ENCODE measurements around the gene PLEKHF1.
"Not testable (repeated sequence)": the region's sequence is repeated elsewhere in the genome, so short reads cannot be mapped to it uniquely, and the experiment has no call there.

PLEKHF1 gene, protein sequence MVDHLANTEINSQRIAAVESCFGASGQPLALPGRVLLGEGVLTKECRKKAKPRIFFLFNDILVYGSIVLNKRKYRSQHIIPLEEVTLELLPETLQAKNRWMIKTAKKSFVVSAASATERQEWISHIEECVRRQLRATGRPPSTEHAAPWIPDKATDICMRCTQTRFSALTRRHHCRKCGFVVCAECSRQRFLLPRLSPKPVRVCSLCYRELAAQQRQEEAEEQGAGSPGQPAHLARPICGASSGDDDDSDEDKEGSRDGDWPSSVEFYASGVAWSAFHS

DNA sequence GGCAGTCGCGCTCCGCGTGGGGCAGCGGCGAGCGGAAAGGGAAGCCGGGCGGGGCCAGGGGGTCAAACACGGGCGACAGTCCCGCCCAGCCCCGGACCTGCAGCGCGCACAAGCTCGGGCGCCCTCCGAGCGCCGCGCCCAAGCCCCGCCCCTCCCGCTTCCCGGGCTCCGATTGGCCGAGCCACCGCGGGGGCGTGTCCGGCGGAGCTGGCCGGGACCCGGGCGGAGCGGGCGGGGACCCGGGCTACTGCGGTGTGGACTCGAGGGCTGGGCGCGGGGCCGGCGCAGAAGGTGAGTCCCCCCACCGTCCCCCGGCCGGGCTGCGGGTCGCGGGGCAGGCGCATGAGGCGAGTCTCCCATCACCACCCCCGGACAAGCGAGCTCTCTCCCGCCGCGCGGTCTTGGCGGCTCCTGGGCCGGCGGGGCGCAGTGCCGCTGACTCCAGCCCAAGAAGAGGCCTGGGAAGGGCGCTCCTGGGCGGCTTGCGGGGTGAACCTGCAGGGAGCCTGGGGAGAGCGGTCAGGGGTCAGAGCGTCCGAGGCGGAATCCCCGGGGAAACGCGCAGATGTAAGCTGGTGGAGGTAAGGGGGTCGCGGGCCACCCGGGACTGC is at the start of gene PLEKHF1:
Gene PLEKHF1, plus strand, starts transcription at position 247 of the 611 bp plus-strand sequence. CDS start 8,379 bp downstream, outside the sequence.
- peak; percentile 71 for DNase-seq

DNA sequence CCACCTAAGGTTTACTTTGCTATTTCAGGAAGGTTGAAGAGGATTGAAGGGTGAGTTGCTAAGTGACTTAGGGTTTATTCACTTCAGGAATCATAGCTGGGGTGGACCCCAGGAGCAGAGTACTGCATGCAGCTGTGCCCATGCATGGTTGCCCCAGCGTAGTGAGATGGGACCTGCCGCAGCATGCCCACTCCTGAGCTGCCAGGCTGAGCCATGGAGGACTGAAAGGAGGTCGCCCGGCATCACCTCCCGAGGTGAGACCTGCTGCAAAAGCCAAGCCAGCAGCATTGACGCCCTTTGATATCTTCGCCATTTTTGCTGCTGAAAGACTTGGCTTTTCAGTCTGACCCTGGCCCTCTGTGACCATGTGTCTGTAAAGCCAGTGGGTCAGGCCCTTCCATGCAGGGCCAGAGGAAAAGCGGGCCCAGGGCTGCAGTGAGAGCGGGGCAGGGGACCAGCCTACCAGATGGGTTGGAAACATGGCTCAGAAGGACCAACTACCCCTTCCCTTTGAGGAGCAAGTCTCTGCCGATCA is 49.3 kb upstream of the PLEKHF1 start:
- no peak for DNase-seq

DNA sequence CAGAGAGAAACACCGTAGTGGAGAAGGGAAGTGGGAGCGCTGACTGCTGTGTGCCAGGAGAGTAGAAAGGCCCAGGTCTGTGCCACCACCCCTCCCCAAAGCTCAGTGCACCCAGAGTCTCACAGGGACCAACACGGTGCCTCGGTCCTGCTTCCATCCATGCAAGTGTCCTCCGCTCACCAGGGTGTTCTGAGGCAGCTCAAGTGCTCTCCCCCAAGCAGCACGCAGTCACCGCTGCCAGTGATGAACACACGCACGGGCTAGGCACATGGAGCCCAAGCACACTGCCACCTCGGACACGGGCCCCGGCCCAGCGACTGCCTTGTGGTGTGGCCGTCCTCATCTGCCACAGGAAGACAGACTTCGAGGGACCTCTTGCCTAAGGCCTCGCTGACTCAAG is 48.7 kb upstream of the PLEKHF1 start:
- DNase-seq: no peak

DNA sequence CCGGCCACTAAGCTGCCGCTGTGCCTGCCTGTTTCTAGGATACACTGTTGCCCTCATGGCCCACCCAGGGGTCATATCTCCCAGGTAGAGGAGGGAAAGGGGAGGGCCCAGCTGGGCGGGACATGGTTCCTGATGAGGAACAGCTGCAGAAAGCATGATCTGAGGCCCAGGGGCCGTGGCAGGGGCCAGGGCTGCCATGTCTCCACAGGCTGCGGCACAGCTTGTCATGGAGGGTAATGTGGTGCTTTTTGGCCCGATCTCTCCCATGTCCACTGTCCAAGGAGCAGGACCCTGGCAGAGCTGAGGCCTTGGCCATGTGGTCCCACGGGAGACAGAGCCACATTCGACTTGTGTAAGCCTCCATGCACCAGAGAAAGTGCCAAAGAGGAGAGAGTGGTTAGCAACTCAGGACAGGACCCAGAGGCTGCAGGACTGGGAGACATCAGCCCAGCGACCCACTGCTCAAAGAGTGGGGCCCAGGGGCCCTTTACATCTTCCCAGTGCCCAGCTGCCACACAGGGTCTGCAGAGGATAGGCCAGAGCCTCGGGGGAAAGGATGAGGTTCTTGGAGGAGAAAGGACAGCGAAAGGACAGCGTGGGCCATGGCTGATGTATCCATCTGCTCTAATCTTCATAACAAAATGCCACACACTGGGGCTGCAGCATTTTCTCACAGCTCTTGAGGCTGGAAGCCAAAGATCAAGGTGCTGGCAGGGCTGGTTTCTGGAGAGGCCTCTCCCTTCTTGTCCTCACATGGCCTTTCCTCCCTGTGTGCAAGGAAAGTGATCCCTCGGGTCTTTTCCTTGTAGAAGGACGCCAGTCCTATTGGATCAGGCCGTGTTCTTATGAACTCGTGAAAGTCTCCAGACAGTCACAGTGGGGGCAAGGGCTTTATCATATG is 47.6 kb upstream of the PLEKHF1 start:
- no peak for DNase-seq

DNA sequence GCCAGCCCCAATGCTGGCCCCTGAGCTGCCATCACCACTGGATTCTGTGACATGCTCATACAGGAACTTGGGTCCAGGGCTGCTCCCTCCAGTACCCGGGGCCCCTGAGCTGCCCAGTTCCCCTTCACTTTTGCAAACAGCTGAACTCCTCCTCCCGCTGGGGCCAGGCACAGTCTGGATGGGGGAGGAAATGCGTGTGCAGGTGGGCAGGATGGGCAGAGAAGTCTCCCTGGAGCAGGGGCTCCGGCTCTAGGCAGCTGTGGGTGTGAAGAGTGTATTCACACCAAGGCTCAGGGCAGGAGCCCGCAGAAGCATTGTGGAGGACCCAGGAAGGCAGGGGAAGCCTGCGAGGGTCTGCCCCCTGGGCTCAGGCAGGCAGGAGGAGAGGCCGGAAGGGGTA is 46.8 kb upstream of the PLEKHF1 start:
- no peak for DNase-seq

DNA sequence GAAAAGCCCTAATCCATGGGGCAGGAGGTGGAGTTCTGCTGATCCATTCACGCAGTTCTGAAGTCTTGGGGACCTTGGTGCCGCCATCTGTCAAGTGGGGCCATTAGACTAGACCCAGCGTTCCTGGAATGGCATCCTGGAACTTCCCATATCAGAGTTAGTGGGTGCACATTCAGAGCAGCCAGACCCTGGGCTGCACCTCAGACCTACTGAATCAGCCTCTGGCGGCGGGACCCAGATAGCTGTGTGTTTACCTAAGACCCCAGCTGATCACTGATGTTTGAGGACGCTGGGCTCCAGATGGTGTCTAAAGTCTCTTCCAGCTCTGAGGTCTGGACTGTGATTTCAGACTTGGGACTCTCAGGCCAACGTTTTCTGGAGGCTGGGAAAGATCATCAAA is 46.4 kb upstream of the PLEKHF1 start:
- DNase-seq: no peak

DNA sequence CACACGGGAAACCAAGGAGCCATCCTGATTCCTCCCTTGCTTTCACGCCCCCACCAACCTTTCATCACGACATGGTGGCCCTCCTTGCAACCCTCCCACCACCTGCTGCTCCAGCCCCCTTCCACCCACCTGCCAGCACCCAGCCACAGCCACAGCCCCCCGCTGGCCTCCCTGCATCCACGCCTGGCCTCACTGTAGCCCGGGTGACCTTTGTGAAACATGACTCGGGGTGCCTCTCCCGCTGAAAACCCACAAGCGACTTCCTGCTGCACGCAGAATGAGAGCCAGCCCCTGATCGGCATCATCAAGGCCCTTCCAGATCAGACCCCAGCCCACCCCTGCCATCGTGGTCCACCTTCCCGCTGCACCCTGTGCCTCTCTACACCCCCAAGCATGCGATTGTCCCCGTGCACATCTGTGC is 44.3 kb upstream of the PLEKHF1 start:
- DNase-seq: peak; percentile 6

DNA sequence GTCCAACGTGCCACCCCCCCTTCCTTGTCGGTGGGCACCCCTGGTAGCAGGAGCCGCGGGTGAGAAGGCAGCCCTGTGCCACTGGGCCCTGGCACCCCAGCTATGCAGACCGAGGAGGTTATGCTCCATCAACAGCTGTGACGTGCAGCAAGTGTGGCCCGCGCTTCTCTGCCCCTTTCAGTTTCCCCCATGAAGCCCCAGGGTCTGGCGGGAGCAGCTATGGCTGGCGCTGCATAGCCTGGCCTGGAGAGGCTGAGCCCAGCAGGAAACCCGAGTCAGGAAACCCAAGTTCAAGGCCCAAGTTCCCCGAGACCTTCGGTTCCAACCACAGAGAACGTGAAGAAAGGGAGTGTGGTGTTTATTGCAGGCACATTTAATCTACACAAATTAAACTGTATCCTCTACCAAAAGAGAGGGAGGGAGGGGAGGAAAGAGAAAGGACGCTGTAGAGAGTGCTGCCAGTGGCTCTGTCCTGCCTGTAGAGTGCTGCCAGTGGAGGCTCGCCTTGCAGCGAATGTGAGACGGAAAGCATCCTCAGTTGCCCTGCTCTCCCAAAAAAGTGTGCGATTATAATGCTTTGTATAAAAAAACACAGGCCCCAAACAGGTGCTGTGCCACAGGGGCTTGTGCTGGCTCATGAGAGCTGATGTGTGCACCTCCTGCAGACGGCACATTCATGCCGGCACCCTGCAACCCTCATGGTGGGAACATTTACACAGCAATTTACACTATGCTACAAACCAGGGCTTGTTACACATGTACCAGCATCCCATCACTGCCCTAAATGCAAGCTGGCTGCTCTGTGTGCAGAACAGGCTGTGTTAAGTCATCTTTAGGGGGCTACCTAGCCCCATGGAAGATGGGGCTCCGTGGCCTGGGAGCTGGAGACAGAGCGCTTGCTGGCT is 42.8 kb upstream of the PLEKHF1 start:
- no peak for DNase-seq

DNA sequence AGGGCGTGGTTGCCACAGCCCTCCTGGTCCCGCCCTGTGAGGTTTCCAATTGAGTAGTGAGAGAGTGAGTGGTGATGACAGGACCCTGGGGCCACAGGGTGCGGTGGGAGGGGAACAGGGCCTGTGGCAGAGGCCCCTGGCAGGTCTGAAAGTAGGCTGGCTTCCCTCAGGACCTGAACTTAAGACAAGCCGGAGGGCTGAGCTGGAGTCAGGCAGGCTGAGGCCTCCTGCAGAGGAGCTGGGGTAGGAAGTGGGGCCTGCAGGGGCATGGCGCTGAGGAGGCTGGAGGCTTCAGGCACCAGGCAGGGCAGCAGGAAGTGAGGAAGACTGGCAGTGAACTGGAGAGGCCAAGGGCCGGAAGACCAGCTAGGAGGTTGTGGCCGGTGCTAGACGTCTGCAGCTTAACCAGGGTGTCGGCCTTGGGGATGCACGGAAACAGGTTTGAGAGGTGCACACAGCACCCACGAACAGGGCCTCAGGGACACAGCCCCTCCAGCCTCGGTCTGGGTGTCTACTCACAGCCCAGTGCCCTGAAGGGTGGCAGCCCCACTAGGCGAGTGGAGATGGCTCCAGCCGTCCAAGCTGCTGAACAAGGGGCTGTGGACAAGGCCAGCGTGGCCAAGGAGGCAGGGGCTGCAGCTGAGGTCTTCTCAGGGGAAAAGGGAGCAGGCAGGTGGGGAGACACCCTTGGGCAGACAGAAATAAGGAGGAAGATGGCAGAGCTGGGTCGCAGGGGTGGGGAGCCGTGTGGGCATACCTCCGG is 41.4 kb upstream of the PLEKHF1 start:
- DNase-seq: no peak

DNA sequence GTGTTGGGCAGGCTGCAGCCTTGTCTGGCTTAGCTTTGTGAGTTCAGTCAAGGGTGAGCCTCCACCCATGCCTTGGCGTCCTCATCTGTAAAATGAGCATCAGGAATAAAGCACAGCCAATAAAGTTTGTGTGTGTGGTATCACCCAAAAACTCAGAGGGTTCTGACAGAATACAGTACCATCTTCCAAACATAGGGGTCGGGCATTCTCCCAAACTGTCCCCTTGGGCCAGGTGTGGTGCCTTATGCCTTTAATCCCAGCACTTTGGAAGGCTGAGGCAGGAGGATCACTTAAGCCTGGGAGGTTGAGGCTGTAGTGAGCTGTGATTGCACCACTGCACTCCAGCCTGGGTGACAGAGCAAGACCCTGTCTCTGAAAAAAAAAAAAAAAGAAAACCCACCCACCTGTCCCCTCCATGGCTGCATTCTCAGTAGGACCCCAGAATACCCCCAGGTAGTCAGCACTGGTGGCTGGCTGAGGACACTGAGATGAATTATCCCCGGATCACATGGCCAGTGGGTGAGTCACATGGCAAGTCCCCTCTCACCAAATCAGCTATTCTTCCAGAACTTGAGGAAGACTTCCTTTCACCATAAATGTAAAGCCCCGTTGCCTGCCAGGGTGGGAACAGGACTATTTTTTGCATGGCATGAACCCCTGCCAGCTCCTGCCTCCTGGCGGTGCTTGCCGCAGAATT is 40.6 kb upstream of the PLEKHF1 start:
- DNase-seq: no peak

DNA sequence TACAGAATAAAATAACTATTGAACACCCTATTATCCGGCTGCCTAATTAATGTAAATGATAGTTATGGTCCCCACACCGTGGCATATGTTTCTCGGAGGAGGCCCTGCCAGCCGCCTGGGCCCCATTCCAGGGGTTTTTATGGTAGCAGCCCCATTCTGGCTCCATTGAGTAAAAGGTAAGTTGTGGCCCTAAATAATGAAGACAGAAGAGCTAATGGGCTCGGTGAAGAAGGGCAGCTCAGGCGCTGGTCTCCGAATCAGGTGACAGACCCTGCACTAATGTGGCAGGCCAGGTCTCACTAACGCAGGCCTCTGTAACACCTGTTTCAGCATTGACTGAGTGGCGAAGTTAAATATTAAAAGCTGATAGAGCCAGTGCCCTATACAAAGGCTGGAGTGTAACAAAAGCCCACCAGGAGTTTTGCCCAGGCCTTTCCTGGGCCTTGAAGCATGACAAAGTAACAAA is 40.0 kb upstream of the PLEKHF1 start:
- DNase-seq: no peak

DNA sequence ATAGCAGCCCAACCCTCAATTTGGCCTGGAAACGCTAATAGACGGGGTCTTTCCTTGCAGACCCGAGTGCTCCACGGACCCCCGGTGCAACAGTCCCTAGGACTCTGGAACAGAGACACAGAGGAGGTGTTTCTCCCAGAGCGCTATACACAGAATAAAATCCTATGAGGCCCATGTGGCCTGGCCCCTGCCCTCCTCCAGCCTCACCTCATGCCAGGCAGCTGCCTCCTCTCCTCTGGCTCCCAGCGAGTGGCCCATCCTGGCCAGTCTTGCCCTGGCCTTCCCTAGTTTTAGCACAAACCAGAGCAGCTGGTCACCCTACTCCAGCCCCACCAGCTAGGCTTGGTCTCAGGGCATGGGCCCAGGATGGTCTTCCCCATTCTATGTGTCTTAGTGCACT is 38.9 kb upstream of the PLEKHF1 start:
- no peak for DNase-seq

DNA sequence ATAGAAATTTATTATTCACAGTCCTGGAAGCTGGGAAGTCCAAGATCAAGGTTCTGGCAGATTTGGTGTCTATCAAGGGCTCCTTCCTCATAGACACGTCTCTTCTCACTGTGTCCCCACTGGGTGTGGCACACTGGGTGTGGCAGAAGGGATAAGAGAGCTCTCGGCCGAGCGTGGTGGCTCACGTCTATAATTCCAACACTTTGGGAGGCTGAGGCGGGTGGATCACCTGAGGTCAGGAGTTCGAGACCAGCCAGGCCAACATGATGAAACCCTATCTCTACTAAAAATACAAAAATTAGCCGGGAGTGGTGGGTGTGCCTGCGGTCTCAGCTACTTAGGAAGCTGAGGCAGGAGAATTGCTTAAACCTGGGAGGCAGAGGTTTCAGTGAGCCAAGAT is 38.4 kb upstream of the PLEKHF1 start:
- DNase-seq: not testable (repeated sequence)

DNA sequence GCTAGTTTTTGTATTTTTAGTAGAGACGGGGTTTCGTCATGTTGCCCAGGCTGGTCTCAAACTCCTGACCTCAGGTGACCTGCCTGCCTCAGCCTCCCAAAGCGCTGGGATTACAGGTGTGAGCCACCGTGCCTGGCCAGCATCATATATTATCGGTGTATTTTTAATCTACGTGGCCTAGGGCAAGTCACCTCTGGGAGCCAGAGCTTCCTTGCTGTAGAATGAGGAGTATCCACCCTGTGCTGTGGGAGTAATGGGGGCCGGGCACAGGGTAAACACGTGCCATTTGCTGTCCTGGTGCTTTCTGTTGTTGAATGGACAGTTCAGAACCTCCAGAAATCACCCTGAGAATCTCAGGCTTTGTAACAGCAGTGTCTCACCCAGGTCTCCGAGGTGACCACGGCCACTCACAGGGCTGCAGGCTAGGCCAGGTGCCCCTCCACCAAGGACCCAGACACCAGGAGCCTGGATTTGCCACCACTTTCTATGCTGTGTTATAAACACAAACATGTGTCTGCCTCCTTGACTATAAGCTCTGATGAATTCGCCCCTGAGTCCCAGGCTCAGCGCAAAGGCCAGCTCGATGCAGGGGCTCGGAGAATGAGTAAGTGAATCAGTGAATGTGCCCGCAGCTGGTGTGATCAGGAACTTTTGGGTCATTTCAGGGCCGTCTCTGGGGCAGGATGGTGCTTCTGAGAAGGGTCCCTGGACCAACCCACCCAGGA is 36.4 kb upstream of the PLEKHF1 start:
- DNase-seq: no peak

DNA sequence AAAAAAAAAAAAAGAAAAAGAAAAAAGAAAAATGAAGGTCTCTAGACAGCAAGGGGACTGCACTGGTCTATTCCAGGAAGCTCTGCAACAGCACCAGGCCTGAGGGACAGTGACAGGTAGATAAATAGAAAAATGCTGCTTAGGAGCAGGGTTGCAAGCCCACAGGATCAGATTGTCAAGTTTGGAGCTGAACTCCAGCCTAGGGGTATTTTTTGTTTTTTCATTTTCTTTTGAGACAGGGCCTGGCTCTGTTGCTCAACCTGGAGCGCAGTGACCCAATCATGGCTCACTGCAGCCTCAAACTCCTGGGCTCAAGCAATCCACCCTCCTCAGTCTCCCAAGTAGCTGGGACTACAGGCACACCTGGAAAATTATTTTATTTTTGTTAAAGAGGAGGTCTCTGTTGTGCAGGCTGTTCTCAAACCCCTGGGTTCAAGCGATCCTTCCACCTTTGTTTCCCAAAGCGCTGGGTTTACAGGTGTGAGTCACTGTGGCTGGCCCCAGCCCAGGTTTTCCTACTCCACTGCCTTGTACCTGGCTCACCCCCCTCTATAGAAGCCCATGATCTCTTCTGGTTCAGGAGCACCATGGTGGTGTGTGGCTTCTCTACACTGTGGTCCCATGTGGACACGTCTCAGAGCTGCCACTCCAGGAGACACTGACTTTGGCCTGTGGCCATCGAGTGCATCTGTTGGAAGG is 35.3 kb upstream of the PLEKHF1 start:
- DNase-seq: no peak

DNA sequence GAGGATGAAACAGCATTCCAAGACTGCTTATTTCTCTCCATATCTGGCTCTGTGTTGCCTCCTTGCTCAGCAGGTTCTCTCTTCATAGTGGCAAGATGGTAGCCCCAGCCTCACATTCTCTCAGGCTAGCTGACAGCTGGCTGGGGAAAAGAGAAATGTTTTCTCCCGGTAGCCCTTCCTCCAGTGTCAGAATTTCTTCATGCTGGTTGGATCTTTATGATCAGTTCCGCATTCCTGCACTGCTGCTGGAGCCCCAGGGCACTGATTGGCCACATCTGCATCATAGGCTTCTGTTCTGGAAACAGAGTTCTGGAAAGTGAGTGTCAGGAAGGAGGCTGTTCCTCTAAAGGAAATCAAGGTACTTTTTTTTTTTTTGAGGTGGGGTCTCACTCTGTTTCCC is 34.6 kb upstream of the PLEKHF1 start:
- DNase-seq: peak; percentile 9

DNA sequence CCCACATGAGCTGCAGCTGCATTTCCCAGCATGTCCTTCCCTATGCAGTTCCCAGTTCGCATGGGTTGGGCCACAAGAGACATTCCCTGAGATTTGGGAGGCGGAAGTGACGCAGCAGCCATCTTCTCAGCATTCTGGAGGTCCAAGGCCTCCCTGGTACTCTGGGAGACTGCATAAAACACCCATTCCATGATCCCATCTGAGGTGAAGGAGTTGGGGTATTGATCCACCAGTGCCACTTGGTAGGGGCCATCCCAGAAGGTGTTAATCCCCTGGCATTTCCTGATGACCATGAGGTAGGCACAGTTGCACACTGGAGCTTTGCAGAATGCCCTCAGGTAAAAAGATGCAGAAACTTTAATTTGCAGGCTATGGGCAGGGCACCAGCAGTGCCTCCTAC is 33.8 kb upstream of the PLEKHF1 start:
- DNase-seq: no peak

DNA sequence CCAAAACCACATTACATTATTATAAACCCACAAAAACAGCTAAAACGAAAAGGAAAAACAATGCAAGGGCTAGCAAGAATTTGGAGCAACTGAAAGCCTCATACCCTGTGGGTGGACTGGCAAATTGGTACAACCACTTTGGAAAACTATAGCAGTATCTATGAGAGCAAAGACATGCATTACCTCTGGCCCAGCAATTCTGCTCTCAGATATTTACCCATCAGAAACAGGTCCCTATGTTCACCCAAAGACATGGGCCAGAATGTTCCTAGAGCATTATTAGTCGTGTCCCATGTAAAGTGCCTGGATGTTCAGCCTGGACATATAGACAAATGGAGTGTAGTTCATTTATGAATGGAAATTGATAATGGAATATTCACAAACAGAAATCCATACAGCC is 31.3 kb upstream of the PLEKHF1 start:
- DNase-seq: no peak

DNA sequence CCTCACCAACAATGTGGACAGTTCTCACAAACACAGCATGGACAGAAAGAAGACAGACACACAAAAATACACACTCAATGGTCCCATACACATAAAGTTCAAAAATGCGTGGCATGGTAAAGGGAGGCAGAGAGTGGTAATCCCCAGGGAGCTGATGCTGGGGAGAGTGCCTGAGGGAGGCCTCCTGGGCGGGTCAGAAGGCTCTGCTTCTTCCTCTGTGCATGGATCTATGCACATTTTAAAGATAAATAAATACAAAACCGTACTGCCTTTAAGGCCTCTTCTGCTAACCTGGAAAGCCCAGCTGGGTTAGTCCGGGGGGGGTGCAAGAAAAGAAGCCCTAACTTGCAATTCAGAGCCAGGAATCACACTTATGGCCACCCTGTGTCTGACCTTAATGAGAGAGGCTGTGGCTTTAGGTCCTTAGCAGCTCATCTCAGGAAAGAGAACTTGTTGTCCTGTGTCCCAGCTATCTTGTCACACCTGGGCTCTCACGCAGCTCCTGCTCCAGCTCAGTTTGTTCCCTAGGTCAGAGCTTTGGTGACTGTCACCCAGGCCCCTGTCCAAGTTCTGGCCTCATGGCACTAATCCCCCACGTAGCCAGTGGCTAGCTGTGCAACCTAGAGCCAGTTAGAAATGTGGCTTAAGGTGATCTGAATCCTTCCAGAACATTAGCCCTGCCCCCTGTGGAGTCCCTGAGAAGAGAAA is 30.7 kb upstream of the PLEKHF1 start:
- DNase-seq: no peak

Measured in HCEC 1CT (cell line).